Tibial nerve (tissue), 4 donors: ENCODE results near the gene NOD2. TPM values are rescaled to one million over a fixed set of nuclear protein-coding genes. Genes with fewer than 3 reads are reported as not detected.

Source experiments
- DNase-seq, 2 donors: peaks; one replicate each; pipeline ENCODE4 v3.0.0-alpha.2; 2019; ENCODE audit warnings: low spot score in 2 of 2
- H3K27ac ChIP-seq, 4 donors: fragments of 200-600 bp; sonication (generic) in 3 of 4; one replicate each; pipeline ENCODE4 v1.5.1; 2017 to 2019; ENCODE audit warnings: mild to moderate bottlenecking in 1 of 4
- H3K27me3 ChIP-seq, 2 donors: fragments of 200-600 bp; sonication (generic) in 1 of 2; one replicate each; pipeline versions ENCODE4 v1.5.1 to v1.6.0; 2017 to 2019
- H3K36me3 ChIP-seq, 3 donors: fragments of 200-600 bp; sonication (generic); one replicate each; pipeline ENCODE4 v1.5.1; 2018 to 2019
- H3K4me1 ChIP-seq, 4 donors: fragments of 200-600 bp; sonication (generic) in 3 of 4; one replicate each; pipeline ENCODE4 v1.5.1; 2017 to 2019
- H3K4me3 ChIP-seq, 4 donors: fragments of 200-600 bp; sonication (generic) in 3 of 4; one replicate each; pipeline ENCODE4 v1.5.1; 2017 to 2019; ENCODE audit warnings: mild to moderate bottlenecking in 1 of 4, moderate library complexity in 1 of 4
- H3K9me3 ChIP-seq, 4 donors: fragments of 200-600 bp; sonication (generic) in 3 of 4; one replicate each; pipeline ENCODE4 v1.5.1; 2017 to 2019
- EP300 ChIP-seq, 2 donors: sonication (generic); formaldehyde crosslinking; IDR thresholded peaks; one replicate each; pipeline ENCODE4 v1.6.1; 2017; ENCODE audit warnings: antibody characterized with exemption in 2 of 2, mild to moderate bottlenecking in 1 of 2
- POLR2A ChIP-seq, 2 donors: fragments of 450-650 bp; IDR thresholded peaks; one replicate each; pipeline ENCODE4 v1.6.1; 2017; ENCODE audit warnings: antibody characterized with exemption in 2 of 2, mild to moderate bottlenecking in 2 of 2, moderate library complexity in 2 of 2
- WGBS, 2 donors: methylation state at CpG; one replicate each; pipeline ENCODE4 v1.1.5; 2018; 5-methylcytosine and 5-hydroxymethylcytosine counted together
- total RNA-seq, 4 donors: library from RNA; depleted of rRNA; stranded (reverse); fragments of >200 nt; gene quantifications; one replicate each; pipeline ENCODE4 v1.1.0, GENCODE V29; 2016
- TF ChIP-seq, protein P1 (sequence below), 5 experiments: fragments of 200-600 bp in 3 of 5; fragments of 450-650 bp in 2 of 5; sonication (generic) in 3 of 5; IDR thresholded peaks; one replicate each; pipeline ENCODE4 v1.5.1; 2016 to 2019; ENCODE audit warnings: antibody characterized with exemption in 5 of 5, mild to moderate bottlenecking in 3 of 5, moderate library complexity in 2 of 5

Gene NOD2
- total RNA-seq, 4 donors from 2014 or later, result 1.3 to 10.2 (median 2.7) TPM

GRCh38 chr16:50680556-50680893 lies 12.9 kb upstream of the NOD2 start:
- DNase-seq, result no peak
- WGBS, 2 donors, result 76 to 87% methylated on average over 3 of the region's 3 CpGs
- peak overlapping the region in 2 of 4 donors; percentile 37 to 51 for H3K4me3 ChIP-seq

DNA sequence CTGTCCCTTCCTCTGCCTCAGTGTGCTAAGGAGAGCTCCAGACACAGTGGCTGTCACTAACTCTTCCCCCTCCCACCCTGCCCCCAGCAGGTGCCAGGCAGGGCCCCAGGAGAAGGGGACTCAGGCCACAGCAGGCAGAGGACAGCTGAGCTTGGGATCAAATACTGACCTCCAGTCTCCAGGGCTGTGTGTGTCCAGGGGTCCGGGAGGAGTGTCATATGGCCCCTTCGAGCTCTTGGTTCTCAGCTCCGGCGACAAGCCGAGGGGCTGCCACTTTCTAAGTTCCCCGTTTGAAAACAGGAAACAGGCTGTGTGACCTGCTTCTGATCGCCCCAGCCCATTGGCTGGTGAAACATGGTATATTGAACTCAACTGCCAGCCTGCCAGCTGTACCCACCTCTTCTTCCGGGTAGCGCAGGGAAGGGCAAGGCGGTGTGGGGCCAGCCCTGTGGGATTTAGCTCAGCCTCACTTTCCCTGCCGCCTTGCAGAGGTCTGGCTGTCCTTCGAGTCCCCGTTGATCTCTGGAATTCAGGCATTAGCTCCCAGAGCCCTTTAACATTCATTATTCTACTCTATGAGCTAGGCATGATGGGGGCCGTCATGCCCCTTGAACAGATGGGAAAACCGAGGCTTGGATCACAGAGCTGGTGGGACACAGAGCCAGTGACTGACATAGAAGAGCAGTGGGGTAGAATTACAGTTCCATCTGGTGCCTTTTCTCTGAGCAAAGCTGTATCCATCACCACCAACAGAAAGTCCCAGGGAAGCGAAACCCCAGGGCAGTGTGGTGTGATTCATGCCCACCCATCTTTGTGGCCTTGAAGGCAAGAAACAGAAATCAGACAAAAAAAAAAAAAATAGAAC lies 12.2 kb upstream of the NOD2 start, which contains the start of gene SNX20:
TSS of gene SNX20 (minus strand) at position 292 of the 865 bp plus-strand sequence. CDS start 3,786 bp downstream, outside the sequence.
- H3K9me3 ChIP-seq, result no peaks in the 10 kb centered on the region
- TF ChIP-seq, protein P1, sequence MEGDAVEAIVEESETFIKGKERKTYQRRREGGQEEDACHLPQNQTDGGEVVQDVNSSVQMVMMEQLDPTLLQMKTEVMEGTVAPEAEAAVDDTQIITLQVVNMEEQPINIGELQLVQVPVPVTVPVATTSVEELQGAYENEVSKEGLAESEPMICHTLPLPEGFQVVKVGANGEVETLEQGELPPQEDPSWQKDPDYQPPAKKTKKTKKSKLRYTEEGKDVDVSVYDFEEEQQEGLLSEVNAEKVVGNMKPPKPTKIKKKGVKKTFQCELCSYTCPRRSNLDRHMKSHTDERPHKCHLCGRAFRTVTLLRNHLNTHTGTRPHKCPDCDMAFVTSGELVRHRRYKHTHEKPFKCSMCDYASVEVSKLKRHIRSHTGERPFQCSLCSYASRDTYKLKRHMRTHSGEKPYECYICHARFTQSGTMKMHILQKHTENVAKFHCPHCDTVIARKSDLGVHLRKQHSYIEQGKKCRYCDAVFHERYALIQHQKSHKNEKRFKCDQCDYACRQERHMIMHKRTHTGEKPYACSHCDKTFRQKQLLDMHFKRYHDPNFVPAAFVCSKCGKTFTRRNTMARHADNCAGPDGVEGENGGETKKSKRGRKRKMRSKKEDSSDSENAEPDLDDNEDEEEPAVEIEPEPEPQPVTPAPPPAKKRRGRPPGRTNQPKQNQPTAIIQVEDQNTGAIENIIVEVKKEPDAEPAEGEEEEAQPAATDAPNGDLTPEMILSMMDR (IDR thresholded peaks at IDR 0.05), result no peak
- no peak for TF ChIP-seq EP300 (IDR thresholded peaks at IDR 0.05)
- no peak for TF ChIP-seq POLR2A (IDR thresholded peaks at IDR 0.05)
- 69 to 74% methylated on average over 16 of the region's 16 CpGs for WGBS, 2 donors
- no peaks in the 10 kb centered on the region for H3K36me3 ChIP-seq
- H3K4me1 ChIP-seq, result peaks cover 0 to 18% (median 0%) of the 10 kb centered on the region in 4 donors
- H3K27me3 ChIP-seq, result no peaks in the 10 kb centered on the region
- peak within 1 kb of the TSS in 3 of 4 donors; percentile 25 to 51 (median 37) for H3K4me3 ChIP-seq
- no peak for DNase-seq
- peak within 1 kb of the TSS in 2 of 4 donors; percentile 26 to 86 for H3K27ac ChIP-seq

More at GRCh38 chr16:50680556-50680893, 12.9 kb upstream of the NOD2 start:
- Histone ChIP-seq H3K36me3 (no peaks in the 10 kb centered on the region), H3K4me1 (peaks cover 0 to 15% (median 0%) of the 10 kb centered on the region in 4 donors), H3K9me3 (no peaks in the 10 kb centered on the region), H3K27me3 (no peaks in the 10 kb centered on the region), H3K27ac (peak overlapping the region in 2 of 4 donors; percentile 26 to 86)
- TF ChIP-seq, protein P1 (IDR thresholded peaks at IDR 0.05), result no peak
- TF ChIP-seq EP300 (IDR thresholded peaks at IDR 0.05) (no peak), POLR2A (IDR thresholded peaks at IDR 0.05) (no peak)

GRCh38 chr16:50683689-50684374 lies 9.6 kb upstream of the NOD2 start:
- no peak overlapping the region for H3K4me3 ChIP-seq
- TF ChIP-seq EP300 (IDR thresholded peaks at IDR 0.05) (no peak), POLR2A (IDR thresholded peaks at IDR 0.05) (no peak)
- TF ChIP-seq, protein P1 (IDR thresholded peaks at IDR 0.05), result no peak
- no peaks in the 10 kb centered on the region for H3K36me3 ChIP-seq
- WGBS, 2 donors, result 77 to 82% methylated on average over 13 to 14 of the region's 14 CpGs
- H3K27ac ChIP-seq, result peak overlapping the region in 1 of 4 donors; percentile 26
- H3K27me3 ChIP-seq, result no peaks in the 10 kb centered on the region
- H3K4me1 ChIP-seq, result peaks cover 0 to 18% (median 2%) of the 10 kb centered on the region in 4 donors
- H3K9me3 ChIP-seq, result no peaks in the 10 kb centered on the region
- DNase-seq, result no peak

GRCh38 chr16:50684823-50685461 lies 8.5 kb upstream of the NOD2 start:
- Histone ChIP-seq H3K4me1 (peaks cover 0 to 18% (median 2%) of the 10 kb centered on the region in 4 donors), H3K36me3 (no peaks in the 10 kb centered on the region), H3K27me3 (no peaks in the 10 kb centered on the region), H3K27ac (no peak overlapping the region), H3K9me3 (no peaks in the 10 kb centered on the region), H3K4me3 (no peak overlapping the region)
- TF ChIP-seq, protein P1 (IDR thresholded peaks at IDR 0.05), result no peak
- TF ChIP-seq EP300 (IDR thresholded peaks at IDR 0.05) (no peak), POLR2A (IDR thresholded peaks at IDR 0.05) (no peak)
- no peak for DNase-seq
- WGBS, 2 donors, result 82% methylated on average over 11 of the region's 11 CpGs
